NCI-H2081 treated with DMSO at 0.1 percent for 48 hours (cell line): Measurements from ENCODE around the gene RALGAPA2.

Experiments used
- DNase-seq: peaks from one replicate; lab custom pipeline; 2025; lab: John Stamatoyannopoulos, UW

The RALGAPA2 gene

DNA sequence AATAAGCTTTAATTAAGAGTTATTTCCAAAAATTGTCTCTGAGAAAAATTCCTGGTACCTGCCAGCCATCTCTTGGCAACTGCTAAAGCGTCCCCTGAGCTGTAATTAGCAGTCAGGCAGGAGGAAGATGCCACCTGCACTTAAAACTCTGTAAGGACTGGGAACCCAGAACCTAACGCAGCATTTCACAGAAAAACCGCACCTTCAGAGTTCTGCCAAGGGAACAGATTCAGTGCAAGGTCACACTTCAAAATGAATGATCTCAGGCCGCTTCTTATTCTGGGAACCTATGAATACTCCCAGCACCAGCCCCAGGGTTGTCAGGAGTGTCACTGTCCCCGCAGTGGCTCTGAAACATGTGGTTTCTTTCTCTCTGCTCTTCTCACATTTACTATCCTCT, 307.8 kb downstream of the RALGAPA2 start:
- DNase-seq, result no peak

DNA sequence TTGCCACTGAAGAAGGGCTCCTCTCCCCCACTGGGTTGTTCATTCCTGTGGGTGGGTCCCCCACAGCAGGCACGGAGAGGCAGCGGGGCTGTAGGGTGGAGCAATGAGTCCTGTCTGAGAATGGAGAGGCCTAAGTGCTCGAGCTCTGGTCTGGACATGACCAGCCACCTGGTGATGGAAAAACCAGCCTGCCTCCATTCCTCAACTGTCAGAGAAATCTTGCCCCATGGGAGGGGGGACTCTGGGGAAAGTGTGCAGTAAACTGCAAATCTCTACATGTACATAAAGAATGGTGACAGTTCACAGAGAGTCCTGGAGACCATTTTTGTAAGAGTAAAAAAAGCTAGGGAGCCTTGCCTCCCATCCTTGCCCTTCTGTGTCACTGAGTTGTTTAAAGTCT, 310.5 kb downstream of the RALGAPA2 start:
- no peak for DNase-seq

DNA sequence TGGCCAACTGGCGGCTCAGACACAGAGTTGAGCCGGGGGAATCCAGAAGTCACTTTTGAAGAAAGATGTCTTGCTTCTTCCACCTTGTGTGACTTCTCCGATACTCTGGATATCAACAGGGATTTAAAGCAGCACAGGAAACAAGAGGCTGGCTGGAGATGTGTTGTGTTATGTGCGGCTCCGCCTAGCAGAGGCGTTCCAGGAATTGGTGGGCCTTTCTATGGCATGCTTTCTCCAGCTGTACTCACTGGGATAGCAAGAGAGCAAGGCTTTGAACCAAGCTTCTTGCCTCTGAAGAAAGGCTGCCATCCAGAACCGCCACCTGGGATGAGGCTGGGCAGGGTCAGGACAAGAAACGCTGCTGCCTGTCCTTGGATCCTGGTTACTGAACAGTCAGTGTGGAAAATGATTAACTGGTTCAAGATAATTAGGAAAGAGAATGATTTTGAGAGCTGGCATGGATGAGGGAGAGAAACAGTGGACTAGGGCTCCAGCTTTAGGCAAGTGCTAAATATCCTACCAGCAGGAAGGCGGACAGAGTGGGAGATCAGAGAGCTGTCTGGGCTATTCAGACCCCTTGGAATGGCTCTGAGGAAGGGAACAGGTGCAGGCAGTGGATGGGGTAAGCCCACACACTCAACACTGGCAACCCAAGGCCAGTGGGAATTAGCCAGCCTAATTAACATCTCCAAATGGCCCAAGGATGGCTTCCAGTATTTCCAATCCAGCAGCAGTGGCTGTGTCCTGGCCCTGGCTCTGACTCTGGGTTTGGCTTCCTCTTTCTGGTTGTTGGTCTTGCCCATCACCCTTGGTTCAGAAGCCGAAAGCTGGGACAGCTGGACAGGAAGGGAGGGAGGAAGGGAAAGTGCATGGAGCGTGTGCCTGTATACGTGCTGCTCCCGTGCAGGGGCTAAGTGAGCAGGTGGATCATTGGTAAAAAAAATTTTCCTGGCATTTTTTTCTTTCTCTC, 312.6 kb downstream of the RALGAPA2 start:
- no peak for DNase-seq

DNA sequence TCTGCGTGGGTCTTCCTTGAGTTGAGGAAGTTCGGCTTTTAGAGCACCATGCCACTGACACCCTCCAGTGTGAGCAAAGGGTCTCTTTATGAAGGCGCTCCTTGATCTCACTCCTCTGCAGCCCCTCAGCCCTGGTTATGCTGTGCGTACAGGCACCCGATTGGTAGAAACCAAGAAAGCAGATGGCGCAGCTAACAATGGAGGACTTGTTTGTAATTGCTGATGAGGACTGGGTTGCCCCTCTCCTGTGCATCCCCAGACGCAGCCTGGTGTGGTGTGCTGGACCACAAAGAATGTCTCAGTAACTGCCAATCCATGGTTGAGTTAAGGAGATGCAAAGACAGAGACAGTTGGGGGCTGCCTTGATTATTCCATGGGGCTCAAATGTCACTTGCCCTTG, 314.3 kb downstream of the RALGAPA2 start:
- DNase-seq, result no peak

DNA sequence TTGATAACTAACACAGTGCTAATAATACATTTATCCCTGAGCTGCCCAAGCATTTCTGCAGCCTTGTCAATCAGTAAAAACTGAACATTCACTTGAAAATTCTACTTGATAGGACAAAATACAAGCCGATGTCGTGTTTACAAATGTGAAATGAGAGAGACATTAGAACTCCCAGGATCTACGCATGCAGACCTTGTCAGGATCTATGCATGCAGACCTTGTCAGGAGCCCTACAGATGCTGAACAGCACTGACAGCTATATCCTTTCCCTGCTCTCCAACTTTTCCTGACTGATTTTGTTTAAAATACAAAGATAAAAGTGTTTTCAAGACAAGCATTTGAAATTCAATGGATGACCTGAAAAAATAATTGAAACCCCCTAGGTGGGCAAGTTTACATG, 315.6 kb downstream of the RALGAPA2 start:
- DNase-seq, result no peak

DNA sequence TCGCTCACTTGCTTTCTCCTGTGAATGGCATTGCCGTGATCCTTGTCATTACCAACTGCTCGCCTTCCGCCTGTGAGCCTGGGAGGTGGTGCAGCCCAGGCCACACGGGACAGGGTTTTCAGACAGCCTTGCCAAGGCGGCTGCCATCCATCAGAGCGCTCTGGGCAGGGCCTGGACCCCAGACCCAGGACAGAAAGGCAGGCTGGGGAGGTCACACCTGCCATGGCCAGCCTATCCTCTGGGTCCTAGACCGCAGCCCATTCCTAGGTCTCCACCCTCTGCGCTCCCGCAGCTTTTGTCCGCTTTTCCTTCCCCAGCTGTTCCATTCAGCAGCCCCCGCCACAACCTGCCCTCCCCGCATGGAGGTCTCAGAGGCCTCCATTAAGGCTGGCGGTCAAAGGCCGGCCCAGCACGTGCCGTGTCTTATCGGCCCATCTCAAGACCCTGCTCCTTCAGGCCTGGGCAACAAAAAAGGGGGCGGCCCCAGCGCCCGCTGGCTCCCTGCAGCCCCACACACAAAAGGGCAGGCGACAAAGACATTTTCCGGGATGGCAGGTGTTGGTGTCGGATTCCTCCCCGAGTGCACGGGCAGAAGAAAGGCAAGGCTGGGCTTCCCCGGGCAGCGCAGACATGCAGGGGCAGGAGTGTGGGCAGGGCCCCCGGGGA, 316.4 kb downstream of the RALGAPA2 start:
- DNase-seq, result no peak

DNA sequence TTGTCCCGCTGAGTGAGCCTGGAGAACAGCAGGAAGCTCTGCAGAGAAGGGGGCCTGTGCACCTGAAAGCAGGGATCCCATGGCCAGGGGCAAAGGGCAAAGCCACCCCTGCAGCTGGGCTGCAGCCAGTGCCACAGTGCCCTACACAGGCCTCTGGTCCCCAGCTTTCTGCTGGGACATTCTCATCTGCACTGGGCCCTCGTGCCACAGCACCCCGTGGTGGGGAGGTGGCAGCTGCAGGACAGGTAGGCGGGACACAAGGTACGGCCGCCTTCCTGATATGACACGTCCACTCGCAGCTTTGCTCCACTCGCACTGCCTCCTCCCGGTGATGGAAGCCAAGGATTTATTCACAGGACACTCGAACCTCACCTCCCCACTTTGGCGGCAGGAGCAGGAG, 317.4 kb downstream of the RALGAPA2 start:
- DNase-seq, result no peak

DNA sequence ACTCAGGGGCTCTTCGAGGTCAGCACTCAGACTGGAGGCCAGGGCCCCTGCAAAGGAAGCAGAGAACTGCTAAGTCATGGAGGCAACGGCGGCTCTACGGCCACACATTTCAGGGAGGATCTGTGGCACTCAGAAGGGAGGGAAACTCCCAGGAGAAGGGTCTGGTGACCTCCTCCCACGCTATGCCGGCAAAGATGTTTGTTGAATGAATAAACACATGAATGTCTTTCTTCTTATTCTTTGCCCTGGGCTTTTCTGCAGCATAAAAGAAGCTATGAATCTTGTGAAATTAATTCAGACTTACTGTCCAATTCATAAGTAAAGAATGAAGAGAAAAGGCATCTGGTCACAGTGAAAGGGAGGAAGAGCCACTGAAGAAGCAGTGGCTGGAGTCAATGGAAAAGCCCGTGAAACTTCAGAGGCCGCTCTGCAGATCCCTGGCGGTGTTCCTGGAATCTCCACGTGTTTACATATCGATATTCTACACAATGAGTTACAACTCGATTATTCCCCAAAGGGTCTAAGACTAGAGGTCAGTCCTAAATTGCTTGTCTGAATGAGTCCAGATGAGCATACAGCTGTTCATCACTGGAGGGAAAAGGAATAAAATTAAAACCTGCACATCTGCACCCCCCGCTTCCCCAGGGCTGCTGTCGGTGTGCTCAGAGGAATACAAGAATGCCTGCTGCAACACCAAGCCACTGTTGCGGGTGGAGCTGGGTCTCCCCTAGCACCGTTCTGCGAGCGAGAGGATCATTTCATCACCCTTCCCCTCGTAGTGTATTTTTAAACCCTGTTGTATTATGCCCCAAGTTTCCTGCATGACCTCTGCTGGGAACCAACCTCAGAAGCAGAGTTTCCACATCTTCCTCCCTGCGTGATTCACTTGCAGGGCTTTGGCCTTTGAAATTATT, 319.0 kb downstream of the RALGAPA2 start:
- no peak for DNase-seq

DNA sequence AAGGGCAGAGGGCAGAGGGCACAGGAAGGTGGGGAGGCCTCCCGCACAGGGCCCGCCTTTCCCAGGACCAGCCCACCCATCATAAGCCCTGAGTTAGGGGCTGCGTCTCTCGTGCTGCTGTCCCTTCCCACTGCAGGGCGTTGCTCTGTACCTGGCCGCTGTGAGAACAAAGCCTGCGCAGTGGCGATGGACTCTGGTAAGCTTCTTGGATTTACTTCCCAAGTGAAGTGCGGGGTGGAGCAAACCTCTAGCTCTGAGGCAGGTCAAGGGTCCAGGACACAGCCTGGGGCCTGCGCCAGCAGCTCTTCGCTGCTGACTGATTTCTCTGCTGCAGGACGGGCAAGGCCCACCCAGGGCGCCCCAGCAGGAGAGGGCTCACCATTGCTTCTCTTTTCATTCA, 320.7 kb downstream of the RALGAPA2 start:
- no peak for DNase-seq

DNA sequence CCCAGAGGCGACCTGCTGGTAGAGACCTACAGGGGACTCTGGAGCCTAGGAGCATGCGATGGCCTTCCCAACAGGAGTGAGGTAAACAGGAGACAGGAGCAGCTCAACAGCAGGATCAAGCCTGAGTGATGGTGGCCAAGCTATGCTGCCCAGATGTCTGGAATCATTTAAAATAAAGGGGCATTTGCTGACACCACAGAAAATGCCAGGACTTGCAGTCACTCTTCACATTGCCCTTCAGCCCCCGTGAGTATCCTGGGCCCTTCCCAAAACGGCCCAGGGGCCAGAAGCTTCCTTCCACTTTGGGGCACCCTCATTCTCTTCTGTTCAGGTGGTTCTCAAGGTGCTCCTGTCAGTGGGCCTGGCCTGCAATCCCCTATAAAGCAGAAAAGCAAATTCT, 321.3 kb downstream of the RALGAPA2 start:
- DNase-seq, result no peak

DNA sequence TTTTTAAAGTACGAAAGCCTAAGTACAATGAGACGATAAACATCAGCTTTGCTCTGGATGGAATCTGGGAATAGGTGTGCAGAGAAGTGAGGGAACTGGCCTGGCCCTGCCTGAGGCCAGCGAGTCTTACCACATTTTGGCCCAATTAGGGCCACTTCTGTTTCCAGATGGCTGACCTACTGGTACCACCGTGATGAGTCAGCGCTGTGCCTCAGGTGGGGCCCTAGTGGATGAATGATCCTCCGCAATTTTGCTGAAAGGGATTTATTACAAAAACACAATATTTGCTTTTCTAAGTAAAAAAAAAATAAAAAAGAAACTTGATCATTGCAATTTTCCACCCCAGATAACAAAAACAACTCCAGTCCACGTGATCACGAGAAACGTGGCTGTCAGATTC, 322.1 kb downstream of the RALGAPA2 start:
- no peak for DNase-seq

DNA sequence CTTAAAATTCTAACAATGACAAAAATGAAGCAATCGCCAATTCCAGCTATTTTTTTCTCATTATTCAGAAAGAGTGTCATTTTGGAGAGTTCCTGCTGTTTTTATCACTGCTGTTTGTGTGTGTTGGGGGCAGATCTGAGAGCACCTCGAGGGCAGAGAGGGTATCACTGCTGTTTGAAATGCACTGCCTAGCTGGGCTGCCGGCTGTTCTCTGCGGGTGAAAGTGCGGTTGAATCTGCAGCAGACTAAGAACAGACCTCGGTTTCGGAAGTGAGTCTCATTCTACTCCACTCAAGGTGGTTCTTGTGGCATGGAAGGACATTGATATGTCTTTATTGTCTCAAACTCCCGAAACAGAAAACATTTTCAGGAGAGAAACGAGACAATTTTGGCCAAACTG, 326.3 kb downstream of the RALGAPA2 start:
- no peak for DNase-seq

DNA sequence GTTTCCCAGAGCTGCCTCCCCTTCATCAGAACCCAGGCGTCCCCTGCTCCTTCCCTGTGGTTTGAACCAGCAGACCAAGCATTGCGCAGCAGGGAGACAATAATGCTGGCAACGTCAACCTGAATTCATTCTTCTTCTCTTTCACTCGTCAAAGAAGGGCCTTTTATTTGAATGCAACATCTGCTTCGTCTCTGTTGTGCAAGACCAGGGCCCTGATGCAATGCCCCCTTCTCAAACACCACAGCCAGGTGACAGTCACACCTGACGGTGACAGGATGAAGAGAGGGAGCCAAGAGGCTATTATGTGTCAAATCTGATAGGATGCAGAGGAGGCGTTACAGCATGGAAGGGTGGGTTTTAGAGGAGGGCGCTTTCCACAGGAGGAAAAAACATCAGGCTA, 336.6 kb downstream of the RALGAPA2 start:
- peak; percentile 86 for DNase-seq

DNA sequence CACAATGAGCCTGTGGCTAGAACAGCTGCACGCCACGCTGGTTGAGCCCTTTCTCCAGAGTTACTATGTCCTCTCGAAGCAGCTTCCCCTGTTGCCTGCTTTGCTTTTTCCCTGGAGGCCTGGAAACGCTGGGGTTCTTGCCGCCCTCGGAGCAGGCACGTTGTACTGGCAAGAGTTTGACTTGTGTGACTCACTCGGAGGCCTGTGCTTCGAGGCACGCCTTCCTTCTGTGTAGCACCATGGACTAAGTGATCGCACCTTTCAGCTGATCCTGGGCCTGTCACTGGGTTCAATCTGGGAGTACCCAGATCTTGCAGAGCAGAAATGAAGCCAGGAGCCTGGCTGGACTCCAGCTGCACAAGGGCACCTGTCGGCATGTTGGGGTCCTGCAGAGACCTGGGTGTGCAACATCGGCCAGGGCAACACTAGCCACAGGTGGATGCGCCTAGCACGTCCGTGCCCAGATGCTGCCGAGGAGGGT, 339.3 kb downstream of the RALGAPA2 start:
- no peak for DNase-seq

DNA sequence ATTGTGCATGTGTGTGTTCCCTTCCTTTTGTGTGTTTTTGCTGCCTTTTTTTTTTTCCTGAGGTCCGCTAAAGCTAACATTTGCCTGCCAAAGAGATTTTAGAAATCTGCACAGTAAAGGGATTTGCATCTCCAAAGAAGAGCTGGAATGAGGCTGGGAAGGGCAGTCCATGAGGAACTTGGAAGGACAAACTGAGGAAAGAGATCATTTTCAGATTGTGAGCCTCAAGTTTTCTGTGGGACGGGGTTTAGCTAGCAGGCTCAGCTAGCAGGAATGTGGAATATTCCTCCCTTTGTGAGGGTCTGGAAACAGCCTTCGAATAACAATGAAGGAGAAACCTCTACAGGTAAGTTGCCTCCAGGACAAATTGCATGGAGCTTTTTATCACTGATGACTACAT, 340.8 kb downstream of the RALGAPA2 start:
- no peak for DNase-seq

DNA sequence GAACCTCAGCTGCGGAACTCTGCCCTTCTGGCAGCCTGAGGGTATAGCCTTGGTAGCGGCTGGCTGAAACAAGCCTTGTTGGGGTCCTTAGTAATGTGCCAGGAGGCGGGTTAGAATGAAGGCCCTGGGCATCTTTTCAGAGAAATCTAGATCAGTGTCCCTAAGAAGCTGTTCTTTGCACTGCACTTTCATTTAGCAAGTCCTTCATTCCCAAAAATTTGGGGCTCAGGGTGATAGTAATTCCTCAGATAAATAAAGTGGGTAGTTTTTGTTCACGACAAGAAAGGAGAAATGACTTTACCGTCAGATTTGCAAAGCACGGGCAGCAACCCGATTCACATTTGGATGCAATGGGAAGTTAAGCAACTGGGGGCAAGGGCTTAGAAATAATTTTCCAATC, 341.4 kb downstream of the RALGAPA2 start:
- DNase-seq, result no peak

DNA sequence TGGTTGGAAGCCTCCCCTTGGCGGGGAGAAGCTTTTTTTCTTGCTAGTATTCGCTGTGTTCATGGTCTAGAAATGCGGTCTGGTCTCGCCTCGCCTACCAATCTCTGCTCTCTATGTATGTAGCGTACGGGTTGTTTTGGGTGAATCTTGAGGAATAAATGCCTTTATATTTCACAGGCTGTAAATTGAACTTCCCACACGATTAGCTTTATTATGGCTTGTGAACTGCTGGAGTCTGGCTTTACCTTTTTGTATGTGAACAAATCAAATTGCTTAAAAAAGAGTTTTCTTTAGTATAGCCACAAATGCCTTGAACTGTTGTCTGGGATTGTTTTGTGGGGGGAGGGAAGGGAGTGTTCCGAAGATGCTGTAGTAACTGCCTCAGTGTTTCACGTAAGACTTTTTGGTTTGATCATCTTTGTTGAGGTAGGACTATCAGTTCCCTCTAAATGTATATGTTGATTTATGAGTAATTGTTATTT, 342.3 kb downstream of the RALGAPA2 start:
- DNase-seq, result no peak

DNA sequence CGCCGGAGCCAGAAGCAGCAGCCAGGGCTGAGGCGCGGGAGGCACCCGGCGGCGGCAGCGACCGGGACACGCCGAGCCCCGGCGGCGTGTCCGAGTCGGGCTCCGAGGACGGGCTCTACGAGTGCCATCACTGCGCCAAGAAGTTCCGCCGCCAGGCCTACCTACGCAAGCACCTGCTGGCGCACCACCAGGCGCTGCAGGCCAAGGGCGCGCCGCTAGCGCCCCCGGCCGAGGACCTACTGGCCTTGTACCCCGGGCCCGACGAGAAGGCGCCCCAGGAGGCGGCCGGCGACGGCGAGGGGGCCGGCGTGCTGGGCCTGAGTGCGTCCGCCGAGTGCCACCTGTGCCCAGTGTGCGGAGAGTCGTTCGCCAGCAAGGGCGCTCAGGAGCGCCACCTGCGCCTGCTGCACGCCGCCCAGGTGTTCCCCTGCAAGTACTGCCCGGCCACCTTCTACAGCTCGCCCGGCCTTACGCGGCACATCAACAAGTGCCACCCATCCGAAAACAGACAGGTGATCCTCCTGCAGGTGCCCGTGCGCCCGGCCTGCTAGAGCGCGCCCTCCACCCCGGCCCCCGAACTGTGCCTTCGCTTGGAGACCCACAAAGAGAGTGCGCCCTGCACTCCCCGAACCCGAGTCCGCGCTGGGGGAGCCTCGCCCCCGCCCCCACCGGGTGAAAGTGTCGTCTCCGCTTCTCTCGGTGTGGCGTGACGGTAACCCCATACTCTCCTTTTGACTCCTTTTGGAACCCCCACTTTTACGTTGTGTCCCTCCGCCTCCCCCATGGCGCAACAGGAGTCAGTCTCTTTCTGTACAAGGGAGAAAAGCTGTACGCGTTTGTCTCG, 343.0 kb downstream of the RALGAPA2 start:
- no peak for DNase-seq

DNA sequence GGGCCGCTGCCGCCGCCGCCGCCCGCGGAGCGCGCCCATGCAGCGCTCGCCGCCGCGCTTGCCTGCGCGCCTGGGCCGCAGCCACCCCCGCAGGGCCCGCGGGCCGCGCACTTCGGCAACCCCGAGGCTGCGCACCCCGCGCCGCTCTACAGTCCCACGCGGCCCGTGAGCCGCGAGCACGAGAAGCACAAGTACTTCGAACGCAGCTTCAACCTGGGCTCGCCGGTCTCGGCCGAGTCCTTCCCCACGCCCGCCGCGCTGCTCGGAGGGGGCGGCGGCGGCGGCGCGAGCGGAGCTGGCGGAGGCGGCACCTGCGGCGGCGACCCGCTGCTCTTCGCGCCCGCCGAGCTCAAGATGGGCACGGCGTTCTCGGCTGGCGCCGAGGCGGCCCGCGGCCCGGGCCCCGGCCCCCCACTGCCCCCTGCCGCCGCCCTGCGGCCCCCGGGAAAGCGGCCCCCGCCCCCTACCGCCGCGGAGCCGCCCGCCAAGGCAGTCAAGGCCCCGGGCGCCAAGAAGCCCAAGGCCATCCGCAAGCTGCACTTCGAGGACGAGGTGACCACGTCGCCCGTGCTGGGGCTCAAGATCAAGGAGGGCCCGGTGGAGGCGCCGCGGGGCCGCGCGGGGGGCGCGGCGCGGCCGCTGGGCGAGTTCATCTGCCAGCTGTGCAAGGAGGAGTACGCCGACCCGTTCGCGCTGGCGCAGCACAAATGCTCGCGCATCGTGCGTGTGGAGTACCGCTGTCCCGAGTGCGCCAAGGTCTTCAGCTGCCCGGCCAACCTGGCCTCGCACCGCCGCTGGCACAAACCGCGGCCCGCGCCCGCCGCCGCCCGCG, 343.8 kb downstream of the RALGAPA2 start:
- no peak for DNase-seq
